ENCODE measurements around the gene MMS19.
"Not testable (repeated sequence)": the region's sequence is repeated elsewhere in the genome, so short reads cannot be mapped to it uniquely, and the experiment has no call there.

GRCh38 chr10:97479410-97479809 is 18.8 kb downstream of the MMS19 start:
- TF ChIP-seq CTCF, POLR2A (IDR thresholded peaks at IDR 0.05): not testable (repeated sequence)
